ENCODE measurements around the gene TRIO.
A peak's percentile ranks its signal among the peaks of the same experiment; 100 is the strongest.

Gene TRIO

DNA sequence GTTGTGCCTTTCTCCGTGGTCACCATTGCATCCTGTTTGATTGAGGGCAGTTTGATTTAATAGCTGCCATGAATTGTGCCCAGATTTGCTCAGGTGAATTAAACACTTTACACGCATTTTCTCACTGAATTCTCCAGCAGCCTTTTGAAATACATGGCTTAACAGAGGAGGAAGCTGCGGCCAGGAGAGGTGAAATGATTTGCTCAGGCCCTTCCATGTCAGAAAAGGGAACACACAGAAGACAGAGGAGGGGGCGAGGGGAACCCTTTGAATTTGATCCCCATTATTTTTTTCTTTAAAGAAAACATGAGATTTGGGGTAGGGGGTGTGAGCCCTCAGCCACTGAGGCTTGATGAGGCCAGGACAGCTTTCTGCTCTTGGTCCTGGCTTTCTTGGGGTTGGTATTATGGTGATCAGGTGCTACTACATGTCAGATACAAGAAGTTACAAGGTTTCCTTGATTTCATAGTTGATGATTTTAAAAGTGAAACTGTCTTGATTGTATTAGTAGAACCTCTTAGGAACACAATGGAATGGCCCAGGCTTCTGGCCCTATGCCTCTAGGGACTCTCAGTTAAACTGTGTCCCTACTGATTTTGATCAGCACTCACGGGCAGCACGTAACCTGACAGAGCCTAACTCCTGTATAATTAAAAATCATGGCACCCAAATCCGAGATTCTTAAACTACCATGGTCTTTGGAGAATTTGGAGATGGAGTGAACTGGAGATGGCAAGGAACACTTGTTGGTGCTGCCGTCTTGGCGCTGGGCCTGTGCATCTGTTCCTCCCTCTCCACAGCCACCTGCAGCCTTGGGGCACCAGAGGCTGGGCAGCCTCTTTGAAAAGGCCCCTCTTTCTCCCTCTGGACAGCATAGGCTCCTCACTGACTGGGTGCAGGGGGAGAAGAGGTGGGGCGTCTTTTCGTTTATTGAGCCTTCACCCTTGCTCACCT, 107.9 kb downstream of the TRIO start:
- Histone ChIP-seq H3K9me3 (no peaks in the 10 kb centered on the region), H3K4me3 (no peak overlapping the region), H3K4me1 (peaks cover 0 to 74% (median 40%) of the 10 kb centered on the region in 4 donors), H3K36me3 (no peaks in the 10 kb centered on the region), H3K27me3 (no peaks in the 10 kb centered on the region), H3K27ac (no peak overlapping the region)
- DNase-seq = no peak
- TF ChIP-seq, protein P1, sequence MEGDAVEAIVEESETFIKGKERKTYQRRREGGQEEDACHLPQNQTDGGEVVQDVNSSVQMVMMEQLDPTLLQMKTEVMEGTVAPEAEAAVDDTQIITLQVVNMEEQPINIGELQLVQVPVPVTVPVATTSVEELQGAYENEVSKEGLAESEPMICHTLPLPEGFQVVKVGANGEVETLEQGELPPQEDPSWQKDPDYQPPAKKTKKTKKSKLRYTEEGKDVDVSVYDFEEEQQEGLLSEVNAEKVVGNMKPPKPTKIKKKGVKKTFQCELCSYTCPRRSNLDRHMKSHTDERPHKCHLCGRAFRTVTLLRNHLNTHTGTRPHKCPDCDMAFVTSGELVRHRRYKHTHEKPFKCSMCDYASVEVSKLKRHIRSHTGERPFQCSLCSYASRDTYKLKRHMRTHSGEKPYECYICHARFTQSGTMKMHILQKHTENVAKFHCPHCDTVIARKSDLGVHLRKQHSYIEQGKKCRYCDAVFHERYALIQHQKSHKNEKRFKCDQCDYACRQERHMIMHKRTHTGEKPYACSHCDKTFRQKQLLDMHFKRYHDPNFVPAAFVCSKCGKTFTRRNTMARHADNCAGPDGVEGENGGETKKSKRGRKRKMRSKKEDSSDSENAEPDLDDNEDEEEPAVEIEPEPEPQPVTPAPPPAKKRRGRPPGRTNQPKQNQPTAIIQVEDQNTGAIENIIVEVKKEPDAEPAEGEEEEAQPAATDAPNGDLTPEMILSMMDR (IDR thresholded peaks at IDR 0.05) = no peak
- intact Hi-C loops (cut with DNase I; ENCODE audit: low total_unique reads) = no loop called here

DNA sequence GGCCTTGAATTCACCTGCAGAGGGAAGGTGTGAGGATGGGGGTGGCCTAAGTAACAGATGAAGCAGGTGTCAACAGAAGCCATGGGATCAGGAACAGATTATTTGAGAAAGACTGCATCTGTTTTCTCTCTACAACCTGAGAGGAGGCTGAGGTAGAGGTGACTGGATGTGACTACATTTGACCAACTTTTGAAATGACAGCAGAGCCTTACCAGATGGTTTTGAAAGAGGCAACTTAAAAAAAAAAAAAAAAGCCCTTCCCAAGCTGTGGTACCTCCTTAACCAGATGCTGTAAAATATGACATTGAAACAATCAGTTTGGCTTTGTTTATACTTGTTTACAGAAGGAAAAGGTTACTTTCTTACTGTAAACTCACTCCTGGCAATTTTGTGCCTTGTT, 108.6 kb downstream of the TRIO start:
- Histone ChIP-seq H3K9me3 (no peaks in the 10 kb centered on the region), H3K36me3 (no peaks in the 10 kb centered on the region), H3K4me3 (no peak overlapping the region), H3K27ac (no peak overlapping the region), H3K4me1 (peaks cover 0 to 77% (median 38%) of the 10 kb centered on the region in 4 donors), H3K27me3 (no peaks in the 10 kb centered on the region)
- intact Hi-C loops (cut with DNase I; ENCODE audit: low total_unique reads) = no loop called here
- no peak for DNase-seq
- TF ChIP-seq, protein P1 (IDR thresholded peaks at IDR 0.05) = no peak

DNA sequence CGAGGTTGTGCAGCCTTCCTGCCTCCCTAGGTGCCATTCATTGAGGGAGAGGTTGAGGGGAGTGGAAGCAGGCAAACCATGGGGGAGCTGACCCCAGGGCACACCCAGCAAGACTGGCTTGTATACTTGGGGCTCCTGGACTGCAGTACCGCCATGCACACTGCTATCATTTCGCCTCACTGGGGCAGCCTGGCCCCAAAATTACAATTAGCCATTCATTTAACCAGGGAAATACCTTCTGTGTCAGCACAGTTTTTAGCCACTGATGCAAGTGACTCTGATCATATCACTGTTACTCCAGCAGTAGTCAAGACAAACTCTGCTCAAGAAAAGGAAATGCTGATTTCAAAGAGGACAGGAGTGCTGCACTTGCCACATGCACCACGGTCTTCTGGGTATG, 109.7 kb downstream of the TRIO start:
- H3K4me3 ChIP-seq = no peak overlapping the region
- H3K9me3 ChIP-seq = no peaks in the 10 kb centered on the region
- no peak overlapping the region for H3K27ac ChIP-seq
- intact Hi-C loops (cut with DNase I; ENCODE audit: low total_unique reads) = no loop called here
- no peaks in the 10 kb centered on the region for H3K27me3 ChIP-seq
- H3K36me3 ChIP-seq = no peaks in the 10 kb centered on the region
- no peak for DNase-seq
- peaks cover 0 to 82% (median 39%) of the 10 kb centered on the region in 4 donors for H3K4me1 ChIP-seq
- TF ChIP-seq, protein P1 (IDR thresholded peaks at IDR 0.05) = no peak

DNA sequence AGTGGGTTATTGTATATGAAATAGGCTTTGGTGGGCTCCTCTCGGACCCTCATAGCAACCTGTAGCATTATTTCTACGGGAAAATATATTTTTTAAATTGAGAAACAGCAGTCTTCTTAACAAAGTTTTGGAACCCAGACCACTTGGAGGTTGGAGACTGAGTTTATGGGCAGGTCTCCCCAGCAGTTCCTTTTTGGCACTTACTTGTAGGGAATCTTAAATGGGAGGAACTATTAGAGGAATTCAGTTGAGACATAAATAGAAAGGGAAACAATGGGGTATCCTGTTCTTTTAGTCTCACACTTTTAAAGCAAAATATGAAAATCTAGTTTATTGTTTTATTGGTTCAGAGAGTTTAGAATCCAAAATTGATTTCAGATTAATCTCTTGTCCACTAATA, 111.5 kb downstream of the TRIO start:
- Histone ChIP-seq H3K36me3 (no peaks in the 10 kb centered on the region), H3K4me3 (no peak overlapping the region), H3K9me3 (no peaks in the 10 kb centered on the region), H3K27ac (peak overlapping the region in 1 of 2 donors; percentile 31), H3K4me1 (peaks cover 0 to 87% (median 44%) of the 10 kb centered on the region in 4 donors), H3K27me3 (no peaks in the 10 kb centered on the region)
- intact Hi-C loops (cut with DNase I; ENCODE audit: low total_unique reads) = no loop called here
- TF ChIP-seq, protein P1 (IDR thresholded peaks at IDR 0.05) = no peak
- no peak for DNase-seq

DNA sequence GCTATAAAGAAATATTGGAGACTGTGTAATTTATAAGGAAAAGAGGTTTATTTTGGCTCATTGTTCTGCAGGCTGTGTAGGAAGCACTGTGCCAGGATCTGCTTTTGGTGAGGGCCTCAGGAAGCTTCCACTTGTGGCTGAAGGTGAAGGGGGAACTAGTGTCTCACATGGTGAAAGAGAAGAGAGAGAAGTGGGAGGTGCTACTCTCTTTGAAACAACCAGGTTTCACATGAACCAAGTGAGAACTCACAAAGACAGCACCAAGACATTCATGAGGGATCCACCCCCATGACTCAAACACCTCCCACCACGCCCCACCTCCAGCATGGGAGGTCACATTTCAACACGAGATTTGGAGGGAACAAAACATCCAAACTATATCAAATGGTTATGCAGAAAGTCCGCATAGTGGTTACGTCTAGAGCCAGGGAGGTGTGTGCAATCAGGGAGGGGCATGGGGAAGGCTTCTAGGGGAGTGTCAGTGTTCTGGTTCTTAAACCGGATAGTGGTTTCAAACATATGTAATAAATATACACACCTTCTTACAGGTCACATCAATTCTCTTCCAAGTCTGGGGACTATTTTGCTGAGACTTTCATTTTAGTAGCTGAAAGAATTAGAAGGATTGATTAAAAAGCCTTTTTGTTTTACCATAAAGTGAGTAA, 113.0 kb downstream of the TRIO start:
- no peaks in the 10 kb centered on the region for H3K36me3 ChIP-seq
- no peak for DNase-seq
- H3K4me1 ChIP-seq = peaks cover 0 to 87% (median 44%) of the 10 kb centered on the region in 4 donors
- TF ChIP-seq, protein P1 (IDR thresholded peaks at IDR 0.05) = no peak
- intact Hi-C loops (cut with DNase I; ENCODE audit: low total_unique reads) = no loop called here
- no peaks in the 10 kb centered on the region for H3K9me3 ChIP-seq
- no peak overlapping the region for H3K27ac ChIP-seq
- no peak overlapping the region for H3K4me3 ChIP-seq
- no peaks in the 10 kb centered on the region for H3K27me3 ChIP-seq
